ENCODE measurements around the gene CCDC88A.
"Not testable (repeated sequence)": the region's sequence is repeated elsewhere in the genome, so short reads cannot be mapped to it uniquely, and the experiment has no call there.

Gene CCDC88A

DNA sequence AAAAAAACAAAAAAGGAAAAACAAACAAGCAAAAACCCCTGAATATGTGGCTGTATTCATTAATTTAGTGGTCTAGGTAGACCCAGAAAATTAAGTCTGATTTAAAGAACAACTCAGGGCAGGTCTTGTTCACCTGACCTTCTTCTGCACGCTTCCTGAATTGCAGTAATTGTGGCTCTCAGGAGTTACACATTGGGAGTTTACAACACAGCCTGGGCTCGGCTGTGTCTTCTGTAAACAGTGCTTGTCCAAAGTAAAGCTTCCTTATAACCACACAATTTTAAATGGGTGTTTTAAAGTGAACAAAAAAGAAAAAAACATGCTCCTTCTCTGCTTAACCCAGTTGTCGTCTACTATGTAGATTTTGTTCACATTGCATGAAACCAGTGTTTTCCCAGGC, 142.3 kb downstream of the CCDC88A start:
- H3K27ac ChIP-seq, result no peak overlapping the region
- no peaks in the 10 kb centered on the region for H3K27me3 ChIP-seq
- H3K4me2 ChIP-seq, result no peak overlapping the region
- no peak overlapping the region for H3K9ac ChIP-seq
- H3K36me3 ChIP-seq, result no peaks in the 10 kb centered on the region
- H3K9me3 ChIP-seq (replicated peaks in 1 of 11), result no peaks in the 10 kb centered on the region
- H3K4me3 ChIP-seq, result no peak overlapping the region
- H4K20me1 ChIP-seq, result no peaks in the 10 kb centered on the region
- peaks cover 0 to 6% (median 5%) of the 10 kb centered on the region in 10 experiments; a peak in 12 of 20 replicates for H3K4me1 ChIP-seq
- TF ChIP-seq Cebpa-rat (IDR thresholded peaks at IDR 0.05), result no peak

DNA sequence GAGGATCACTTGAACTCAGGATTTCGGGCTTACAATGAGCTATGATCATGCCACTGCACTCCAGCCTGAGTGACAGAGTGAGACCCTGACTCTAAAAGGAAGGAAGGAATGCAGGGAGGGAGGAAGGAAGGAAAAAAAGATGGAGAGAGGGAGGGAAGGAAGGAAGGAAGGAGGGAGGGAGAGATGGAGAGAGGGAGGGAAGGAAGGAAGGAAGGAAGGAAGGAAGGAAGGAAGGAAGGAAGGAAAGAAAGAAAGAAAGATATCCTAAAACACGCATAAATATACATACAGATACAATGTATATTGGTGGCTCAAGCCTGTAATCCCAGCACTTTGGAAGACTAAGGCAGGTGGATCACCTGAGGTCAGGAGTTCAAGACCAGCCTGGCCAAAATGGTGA, 145.3 kb downstream of the CCDC88A start:
- H3K4me2 ChIP-seq; H3K36me3 ChIP-seq; H4K20me1 ChIP-seq; H3K9ac ChIP-seq; H3K9me3 ChIP-seq (replicated peaks in 1 of 11); H3K4me3 ChIP-seq; H3K27ac ChIP-seq; H3K27me3 ChIP-seq: not testable (repeated sequence)
- peaks cover 10 to 15% (median 12%) of the 10 kb centered on the region in 10 experiments for H3K4me1 ChIP-seq

DNA sequence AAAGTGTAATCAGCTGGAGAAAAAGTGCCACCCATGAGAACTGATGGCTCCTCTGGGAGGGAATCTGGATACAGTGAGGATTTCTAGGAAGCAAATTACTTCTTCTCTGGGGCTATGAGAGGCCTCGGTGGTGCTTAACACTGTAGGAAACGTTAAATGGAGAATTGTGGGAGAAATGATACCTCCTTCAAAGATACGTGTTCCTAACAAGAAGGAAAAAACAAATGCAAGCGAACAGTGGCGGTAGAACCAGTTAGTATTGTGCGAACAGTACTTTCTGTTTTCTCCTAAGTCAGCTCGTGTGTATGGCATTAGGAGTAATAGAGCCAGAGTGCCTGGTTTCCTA, 150.0 kb downstream of the CCDC88A start:
- Histone ChIP-seq H3K27ac (peak overlapping the region; percentile 72 to 88 (median 83); a peak in 21 of 22 replicates), H3K4me3 (peak overlapping the region; percentile 61 to 79 (median 74))

DNA sequence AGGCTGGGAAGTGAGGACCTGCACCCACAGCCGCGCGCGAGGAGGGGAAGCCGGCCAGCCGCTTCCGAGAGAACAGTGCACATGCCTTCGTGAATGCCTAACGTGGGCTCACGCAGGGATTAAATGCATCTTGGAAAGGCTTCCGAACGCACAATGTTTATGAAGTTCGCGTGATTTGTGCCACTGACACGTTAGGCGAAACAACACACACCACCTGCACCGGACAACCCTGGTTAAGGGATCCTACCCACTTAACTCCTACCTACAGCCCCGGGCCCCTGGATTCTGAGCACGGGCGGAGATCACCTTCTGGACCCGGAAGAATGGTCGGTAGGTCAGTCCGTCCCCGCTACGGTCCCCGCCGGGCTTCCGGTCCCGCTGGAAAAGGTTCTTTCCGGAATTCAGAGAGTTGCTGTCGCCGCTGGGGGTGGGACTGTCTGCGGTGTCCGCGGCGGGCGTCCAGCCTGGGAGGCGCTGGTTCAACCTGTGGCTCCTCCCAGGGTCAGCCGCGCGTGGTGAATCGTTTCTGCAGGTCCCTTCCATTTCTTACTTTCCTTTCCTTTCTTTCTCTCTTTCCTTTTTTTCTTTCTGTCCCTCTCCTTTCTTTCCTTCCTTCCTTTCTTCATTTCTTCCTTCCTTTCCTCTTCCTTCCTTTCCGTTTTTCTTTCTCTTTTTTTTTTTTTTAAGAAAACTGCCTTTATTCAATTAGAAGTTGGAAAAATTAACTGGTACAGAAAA, 150.6 kb downstream of the CCDC88A start, which contains the start of gene MTIF2:
TSS of gene MTIF2 (minus strand) at position 325 of the 738 bp plus-strand sequence. CDS start 5,373 bp downstream, outside the sequence.
- Histone ChIP-seq H3K27me3 (no peaks in the 10 kb centered on the region), H3K27ac (peak within 1 kb of the TSS; percentile 72 to 88 (median 83)), H3K9me3 (replicated peaks in 1 of 11) (no peaks in the 10 kb centered on the region), H3K36me3 (peaks cover 7 to 34% (median 30%) of the 10 kb centered on the region in 11 experiments; a peak in 21 of 22 replicates), H3K4me3 (peak within 1 kb of the TSS; percentile 61 to 79 (median 74)), H3K4me2 (peak within 1 kb of the TSS; percentile 78 to 97 (median 90)), H4K20me1 (no peaks in the 10 kb centered on the region), H3K9ac (peak within 1 kb of the TSS; percentile 82 to 88 (median 85)), H3K4me1 (peaks cover 17 to 23% (median 20%) of the 10 kb centered on the region in 10 experiments)
- TF ChIP-seq Cebpa-rat (IDR thresholded peaks at IDR 0.05), result no peak

More for the DNA sequence above, 150.0 kb downstream of the CCDC88A start:
- TF ChIP-seq Cebpa-rat (IDR thresholded peaks at IDR 0.05), result no peak
- H3K4me2 ChIP-seq, result peak overlapping the region; percentile 78 to 97 (median 90)
- H3K27me3 ChIP-seq, result no peaks in the 10 kb centered on the region
- H3K36me3 ChIP-seq, result peaks cover 7 to 28% (median 25%) of the 10 kb centered on the region in 11 experiments; a peak in 21 of 22 replicates
- peaks cover 17 to 23% (median 20%) of the 10 kb centered on the region in 10 experiments for H3K4me1 ChIP-seq
- H4K20me1 ChIP-seq, result no peaks in the 10 kb centered on the region
- peak overlapping the region; percentile 82 to 88 (median 85) for H3K9ac ChIP-seq
- no peaks in the 10 kb centered on the region for H3K9me3 ChIP-seq (replicated peaks in 1 of 11)

DNA sequence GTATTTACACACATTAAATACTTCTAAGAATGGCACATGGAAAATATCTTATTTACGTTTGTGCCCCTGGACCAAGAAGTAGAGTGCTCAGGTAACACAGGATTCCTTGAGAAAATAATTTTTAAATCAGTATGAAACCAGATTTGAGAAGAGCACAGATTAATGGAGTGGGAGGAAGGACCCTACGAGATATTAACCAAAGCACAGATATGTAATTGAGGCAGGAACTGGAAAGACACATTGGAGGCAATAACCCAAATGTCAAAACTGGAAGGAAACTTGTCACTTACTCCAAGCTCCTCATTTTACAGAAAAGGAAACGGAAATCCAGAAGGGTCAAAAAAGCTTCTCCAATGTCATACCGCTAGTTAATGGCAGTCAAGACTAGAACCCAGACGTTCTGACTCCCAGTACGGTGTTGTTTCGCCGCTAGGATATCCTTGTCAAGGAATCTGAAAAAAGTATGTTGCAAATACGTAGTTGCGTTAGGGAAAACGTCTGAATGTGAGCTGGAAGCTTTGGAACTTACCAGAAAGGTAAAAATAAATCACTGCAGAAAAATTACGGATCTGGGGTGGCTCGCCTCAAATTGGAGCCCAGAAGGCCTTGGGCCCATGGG, 151.3 kb downstream of the CCDC88A start:
- no peaks in the 10 kb centered on the region for H3K9me3 ChIP-seq (replicated peaks in 1 of 11)
- H3K9ac ChIP-seq, result peak overlapping the region; percentile 82 to 88 (median 85)
- H3K27me3 ChIP-seq, result no peaks in the 10 kb centered on the region
- peak overlapping the region; percentile 72 to 88 (median 83) for H3K27ac ChIP-seq
- H3K4me1 ChIP-seq, result peaks cover 17 to 23% (median 20%) of the 10 kb centered on the region in 10 experiments
- peak overlapping the region; percentile 78 to 97 (median 90) for H3K4me2 ChIP-seq
- no peaks in the 10 kb centered on the region for H4K20me1 ChIP-seq
- TF ChIP-seq Cebpa-rat (IDR thresholded peaks at IDR 0.05), result no peak
- H3K4me3 ChIP-seq, result peak overlapping the region; percentile 61 to 79 (median 74)
- H3K36me3 ChIP-seq, result peaks cover 11 to 40% (median 37%) of the 10 kb centered on the region in 11 experiments

DNA sequence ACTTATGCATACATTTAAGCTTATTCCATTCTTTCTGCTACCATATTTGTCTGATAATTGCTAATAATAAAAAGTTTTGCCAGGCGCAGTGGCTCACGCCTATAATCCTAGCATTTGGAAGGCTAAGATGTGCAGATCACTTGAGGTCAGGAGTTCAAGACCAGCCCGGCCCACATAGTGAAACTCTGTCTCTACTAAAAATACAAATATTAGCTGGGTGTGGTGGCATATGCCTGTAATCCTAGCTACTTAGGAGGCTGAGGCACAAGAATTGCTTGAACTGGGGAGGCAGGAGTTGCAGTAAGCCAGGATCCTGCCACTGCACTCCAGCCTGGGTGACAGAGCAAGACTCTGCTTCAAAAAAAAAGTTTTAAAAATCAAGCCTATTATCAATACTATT, 160.1 kb downstream of the CCDC88A start:
- not testable (repeated sequence) for H3K27me3 ChIP-seq; H3K4me2 ChIP-seq; H3K9me3 ChIP-seq (replicated peaks in 1 of 11)

DNA sequence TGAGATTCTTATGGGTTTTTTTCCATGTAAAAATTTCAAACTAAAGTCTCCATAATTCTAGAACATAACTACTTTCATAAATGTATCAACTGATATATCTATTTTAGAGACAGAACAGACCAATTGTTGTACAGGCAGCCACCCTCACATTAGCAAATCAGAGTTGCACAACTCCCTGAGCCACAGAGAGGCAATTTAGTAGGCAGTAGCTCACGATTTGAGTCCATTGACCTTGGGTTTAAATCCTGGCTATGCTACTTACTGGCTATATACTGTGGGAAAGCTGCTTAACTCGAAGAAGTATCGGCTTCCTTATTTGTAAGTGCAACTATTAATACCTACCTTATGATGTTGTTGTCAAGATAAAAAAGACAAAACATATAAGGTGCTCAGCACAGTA, 166.8 kb downstream of the CCDC88A start:
- no peak overlapping the region for H3K9ac ChIP-seq
- H3K27me3 ChIP-seq, result no peaks in the 10 kb centered on the region
- H4K20me1 ChIP-seq, result 0 out of 22 replicates have a peak, but pooled peaks cover 0 to 3% (median 0%) of the 10 kb centered on the region in 11 experiments
- no peak overlapping the region for H3K4me2 ChIP-seq
- peaks cover 58 to 93% (median 84%) of the 10 kb centered on the region in 11 experiments for H3K36me3 ChIP-seq
- no peak overlapping the region for H3K27ac ChIP-seq
- H3K9me3 ChIP-seq (replicated peaks in 1 of 11), result no peaks in the 10 kb centered on the region
- no peak overlapping the region for H3K4me3 ChIP-seq
- no peaks in the 10 kb centered on the region for H3K4me1 ChIP-seq
- TF ChIP-seq Cebpa-rat (IDR thresholded peaks at IDR 0.05), result no peak

More for the DNA sequence above, 160.1 kb downstream of the CCDC88A start:
- not testable (repeated sequence) for H3K9ac ChIP-seq, H4K20me1 ChIP-seq, H3K4me1 ChIP-seq, H3K4me3 ChIP-seq, H3K27ac ChIP-seq
- peaks cover 66 to 93% (median 89%) of the 10 kb centered on the region in 11 experiments for H3K36me3 ChIP-seq

DNA sequence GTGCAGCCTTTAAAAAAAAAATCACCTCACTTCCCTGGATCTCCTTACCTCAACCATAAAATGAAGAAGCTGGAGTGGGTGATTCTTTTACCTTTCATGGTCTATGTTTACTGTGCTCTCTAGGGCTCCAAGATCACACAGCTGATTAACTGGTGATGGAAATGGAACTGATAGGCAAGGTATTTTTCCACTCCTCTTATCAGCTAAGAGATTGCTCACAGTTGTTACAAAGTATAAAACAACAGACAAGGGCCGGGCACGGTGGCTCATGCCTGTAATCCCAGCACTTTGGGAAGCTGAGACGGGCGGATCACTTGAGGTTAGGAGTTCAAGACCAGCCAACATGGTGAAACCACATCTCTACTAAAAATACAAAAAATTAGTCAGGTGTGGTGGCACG, 172.6 kb downstream of the CCDC88A start:
- Histone ChIP-seq H3K9me3 (replicated peaks in 1 of 11) (no peaks in the 10 kb centered on the region), H3K36me3 (peaks cover 46 to 100% (median 85%) of the 10 kb centered on the region in 11 experiments), H3K4me3 (no peak overlapping the region), H3K9ac (no peak overlapping the region), H3K27ac (no peak overlapping the region), H3K27me3 (no peaks in the 10 kb centered on the region), H3K4me1 (peaks cover 0 to 2% (median under 1%) of the 10 kb centered on the region in 10 experiments; a peak in 6 of 20 replicates), H3K4me2 (no peak overlapping the region), H4K20me1 (no peaks in the 10 kb centered on the region)
- no peak for TF ChIP-seq Cebpa-rat (IDR thresholded peaks at IDR 0.05)

DNA sequence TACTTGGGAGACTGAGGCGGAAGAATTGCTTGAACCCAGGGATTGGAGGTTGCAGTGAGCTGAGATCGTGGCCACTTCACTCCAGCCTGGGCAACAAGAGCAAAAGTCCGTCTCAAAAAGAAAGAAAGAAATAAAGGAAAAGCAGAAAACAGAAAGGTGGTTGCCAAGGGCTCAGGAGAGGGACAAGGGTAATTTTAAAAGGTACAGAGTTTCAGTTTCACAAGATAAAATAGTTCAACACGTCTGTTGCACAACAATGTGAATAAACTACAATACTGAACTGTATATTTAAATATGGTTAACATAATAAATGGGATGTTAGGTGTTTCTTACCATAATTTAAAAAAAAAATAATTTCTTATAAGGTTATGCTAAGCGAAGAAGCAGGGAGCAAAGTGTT, 174.2 kb downstream of the CCDC88A start:
- TF ChIP-seq Cebpa-rat (IDR thresholded peaks at IDR 0.05), result no peak
- Histone ChIP-seq H3K4me3 (no peak overlapping the region), H4K20me1 (no peaks in the 10 kb centered on the region), H3K27me3 (no peaks in the 10 kb centered on the region), H3K9ac (no peak overlapping the region), H3K9me3 (replicated peaks in 1 of 11) (no peaks in the 10 kb centered on the region), H3K4me1 (peaks cover 0 to 13% (median 8%) of the 10 kb centered on the region in 10 experiments; a peak in 12 of 20 replicates), H3K36me3 (peaks cover 45 to 100% (median 80%) of the 10 kb centered on the region in 11 experiments), H3K27ac (no peak overlapping the region), H3K4me2 (no peak overlapping the region)

Data from BLaER1 treated with 17β-estradiol and CSF1 and Interleukin-3, amounts not matched to agents 10 nM and 100 nM (cell line).